Measurements from ENCODE around the gene NSL1. TPM values are rescaled to one million over a fixed set of nuclear protein-coding genes. Genes with fewer than 3 reads are reported as not detected.

The NSL1 gene
- total RNA-seq, 2 donors from 2014 or later, result 18.6 to 20.3 TPM

GRCh38 chr1:212677573-212677972, 114.0 kb downstream of the NSL1 start:
- Mint-ChIP-seq H3K4me3 (no peak overlapping the region), H3K27ac (no peak overlapping the region), H3K36me3 (ENCODE audit: low read depth) (no peaks in the 10 kb centered on the region), H3K27me3 (no peaks in the 10 kb centered on the region), H3K4me1 (peaks cover 12% of the 10 kb centered on the region)
- ATAC-seq (no peak), DNase-seq (no peak)
- no peaks in the 10 kb centered on the region for H3K9me3 ChIP-seq (ENCODE audit: control insufficient read depth, low read length, poor library complexity, severe bottlenecking)

DNA sequence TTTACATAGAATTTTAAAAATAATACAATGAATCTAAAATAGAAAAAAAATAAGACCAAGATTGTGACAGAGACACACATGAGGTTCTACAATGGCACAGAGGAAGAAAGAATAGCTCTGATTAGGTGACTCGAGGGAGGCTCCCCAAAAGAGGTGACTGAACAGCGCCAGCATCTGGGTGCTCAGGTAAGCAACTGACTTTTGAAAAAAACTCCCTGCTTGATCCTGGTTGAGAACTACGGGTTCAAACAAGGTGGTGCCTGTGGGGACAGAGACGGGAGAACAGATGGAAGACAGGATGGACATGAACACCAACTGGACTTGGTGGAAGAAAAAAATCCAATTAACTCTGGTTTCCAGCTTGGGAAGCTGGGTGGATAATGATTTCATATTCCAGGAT, 114.4 kb downstream of the NSL1 start:
- H3K36me3 Mint-ChIP-seq (ENCODE audit: low read depth), result no peaks in the 10 kb centered on the region
- no peak for ATAC-seq
- peaks cover 12% of the 10 kb centered on the region for H3K4me1 Mint-ChIP-seq
- no peak for DNase-seq
- no peaks in the 10 kb centered on the region for H3K27me3 Mint-ChIP-seq
- H3K9me3 ChIP-seq (ENCODE audit: control insufficient read depth, low read length, poor library complexity, severe bottlenecking), result no peaks in the 10 kb centered on the region
- H3K27ac Mint-ChIP-seq, result no peak overlapping the region
- no peak overlapping the region for H3K4me3 Mint-ChIP-seq

Other genes with a start within 250 kb of the NSL1 start
- 10 to 100 TPM; 53.0 to 72.5 TPM for gene ATF3, start 183.0 kb downstream of the NSL1 start, total RNA-seq
- gene BATF3, start 91.9 kb downstream of the NSL1 start, total RNA-seq, result under 1 TPM; 0.20 to 0.34 TPM
- gene TATDN3, start 117 bp upstream of the NSL1 start, total RNA-seq, result 10 to 100 TPM; 16.1 to 16.2 TPM
- gene SPATA45, start 55.9 kb upstream of the NSL1 start, total RNA-seq, result not detected
- 10 to 100 TPM; 10.7 to 11.2 TPM for gene FLVCR1, start 66.5 kb upstream of the NSL1 start, total RNA-seq
- gene VASH2, start 158.8 kb upstream of the NSL1 start, total RNA-seq, result under 1 TPM; 0.07 to 0.55 TPM
- gene ANGEL2, start 224.1 kb upstream of the NSL1 start, total RNA-seq, result 10 to 100 TPM; 47.3 to 55.3 TPM

All from T-helper 17 cell (primary cell).